HUDEP-2 (cell line): ENCODE results near the gene RPH3AL.
"Not testable (repeated sequence)": the region's sequence is repeated elsewhere in the genome, so short reads cannot be mapped to it uniquely, and the experiment has no call there.

ENCODE experiments used
- DNase-seq, 76 experiments: peaks; one replicate each; lab custom pipeline; 2025; ENCODE audit not compliant: unreplicated experiment in 76 of 76; lab: John Stamatoyannopoulos, UW

The RPH3AL gene

GRCh38 chr17:246226-246625 is 106.4 kb downstream of the RPH3AL start:
- DNase-seq: no peak

- no peak for DNase-seq
These were observed 107.0 kb downstream of the RPH3AL start for GRCh38 chr17:245611-246010.

GRCh38 chr17:245020-245419 is 107.6 kb downstream of the RPH3AL start:
- no peak for DNase-seq

GRCh38 chr17:243924-244323 is 108.7 kb downstream of the RPH3AL start:
- DNase-seq: not testable (repeated sequence)

GRCh38 chr17:238964-239259 is 113.7 kb downstream of the RPH3AL start:
- no peak for DNase-seq

- no peak for DNase-seq
These were observed 114.3 kb downstream of the RPH3AL start for GRCh38 chr17:238071-238963.

GRCh38 chr17:237406-237955 is 115.1 kb downstream of the RPH3AL start:
- DNase-seq: no peak

- no peak for DNase-seq
These were observed 115.8 kb downstream of the RPH3AL start for GRCh38 chr17:236641-237405.

GRCh38 chr17:235831-236640 is 116.6 kb downstream of the RPH3AL start:
- no peak for DNase-seq

GRCh38 chr17:234994-235830 is 117.4 kb downstream of the RPH3AL start:
- DNase-seq: not testable (repeated sequence)

GRCh38 chr17:234163-234993 is 118.2 kb downstream of the RPH3AL start:
- DNase-seq: not testable (repeated sequence)

GRCh38 chr17:233473-233941 is 119.1 kb downstream of the RPH3AL start:
- DNase-seq: no peak

GRCh38 chr17:231966-232807 is 120.4 kb downstream of the RPH3AL start:
- no peak for DNase-seq

- DNase-seq: no peak
These were observed 121.2 kb downstream of the RPH3AL start for GRCh38 chr17:231191-231965.

- no peak for DNase-seq
These were observed 122.2 kb downstream of the RPH3AL start for GRCh38 chr17:230395-230770.

GRCh38 chr17:229709-230394 is 122.8 kb downstream of the RPH3AL start:
- no peak for DNase-seq
